ENCODE measurements around the gene PTPRN2.

- TF ChIP-seq GATA3 (IDR thresholded peaks at IDR 0.05; ENCODE audit: low read depth, low read length) (no peak), GATA2 (IDR thresholded peaks at IDR 0.05; ENCODE audit: low read depth, low read length) (no peak)
These were observed 931.3 kb downstream of the PTPRN2 start for GRCh38 chr7:157656195-157656769.

Measured in SH-SY5Y (cell line).